ENCODE measurements around the gene MED12L.

MED12L gene

GRCh38 chr3:151303751-151304150 is 218.3 kb downstream of the MED12L start:
- no peak for DNase-seq

GRCh38 chr3:151305060-151305774 is 219.8 kb downstream of the MED12L start:
- DNase-seq, result no peak

DNA sequence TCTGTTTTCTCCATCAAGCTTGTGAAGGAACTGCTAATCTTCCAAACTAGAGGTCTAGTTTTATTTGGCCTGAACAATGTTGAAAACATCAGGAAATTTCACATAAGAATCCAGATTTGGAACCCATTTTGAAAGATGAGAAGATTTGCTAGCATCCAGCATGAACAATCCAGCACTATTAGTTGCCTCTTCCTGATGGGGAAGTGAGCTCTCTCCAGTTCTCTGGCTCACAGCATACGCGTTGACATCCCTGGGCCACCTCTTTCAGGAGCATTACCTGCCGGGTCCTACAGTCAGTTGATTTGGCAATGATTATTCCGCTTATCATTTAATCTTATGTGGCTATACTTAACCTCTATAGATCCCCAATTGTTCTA is 220.3 kb downstream of the MED12L start:
- no peak for DNase-seq

- DNase-seq, result no peak
Measured at GRCh38 chr3:151306168-151306810, 220.8 kb downstream of the MED12L start.

GRCh38 chr3:151307131-151307530 is 221.7 kb downstream of the MED12L start:
- DNase-seq, result no peak

DNA sequence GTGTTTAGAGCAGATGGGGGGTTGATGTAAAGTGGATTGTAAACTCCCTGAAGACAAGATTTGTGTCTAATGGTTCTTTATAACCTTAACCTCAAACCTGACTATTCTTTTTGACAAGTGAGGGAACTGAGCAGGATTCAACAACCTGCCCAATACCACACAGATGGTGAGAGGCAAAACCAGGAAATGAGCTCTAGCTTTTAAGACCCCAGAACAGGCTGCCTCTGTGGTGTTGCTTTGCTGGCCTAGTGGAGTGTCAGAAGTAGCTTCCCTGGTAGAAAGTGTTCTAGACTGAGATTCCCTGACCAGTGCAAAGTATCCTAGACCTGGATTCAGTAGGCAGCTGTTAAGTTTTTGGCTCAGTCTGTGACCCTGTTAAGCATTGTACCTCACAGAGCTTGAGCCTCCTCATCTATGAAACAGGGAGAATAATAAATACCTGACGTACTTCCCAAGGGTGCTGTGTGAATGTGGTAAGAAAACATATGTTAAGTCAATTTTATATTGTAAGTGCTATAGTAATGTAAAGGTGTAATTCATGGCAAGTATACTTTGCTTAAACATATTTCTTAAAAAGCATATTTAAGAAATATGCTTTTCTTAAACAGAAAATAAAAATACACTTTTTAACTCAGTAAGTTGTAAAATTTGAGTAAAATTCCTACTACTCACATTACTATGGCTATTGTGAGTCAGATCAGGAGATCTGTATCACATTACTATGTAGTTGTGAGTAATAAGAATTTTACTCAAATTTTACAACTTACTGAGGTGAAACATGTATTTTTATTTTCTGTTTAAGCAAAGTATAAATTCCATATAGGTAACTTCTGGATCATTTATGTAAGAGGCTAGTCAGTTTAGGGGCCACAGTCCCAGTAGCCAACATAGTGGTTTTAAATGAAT is 222.4 kb downstream of the MED12L start:
- DNase-seq, result no peak

GRCh38 chr3:151309566-151309965 is 224.1 kb downstream of the MED12L start:
- DNase-seq, result no peak

DNA sequence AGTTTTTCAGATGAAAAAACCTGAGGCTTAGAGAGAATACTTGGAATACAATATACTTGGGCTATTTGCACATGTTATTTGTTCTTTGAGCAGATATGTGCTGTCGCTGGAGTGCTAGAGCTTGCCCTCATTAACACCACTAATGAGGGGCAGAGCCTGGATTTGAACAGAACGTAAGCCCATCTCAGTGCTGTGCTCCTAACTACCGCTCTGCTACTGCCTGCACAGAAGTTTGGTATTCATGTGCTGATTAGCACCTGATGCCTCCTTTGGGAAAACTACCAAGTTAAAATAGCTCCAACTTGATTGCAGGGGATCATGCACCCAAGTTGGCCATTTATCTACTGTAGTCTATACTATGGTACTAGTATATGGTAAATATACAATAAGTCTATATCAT is 227.5 kb downstream of the MED12L start:
- DNase-seq, result no peak

DNA sequence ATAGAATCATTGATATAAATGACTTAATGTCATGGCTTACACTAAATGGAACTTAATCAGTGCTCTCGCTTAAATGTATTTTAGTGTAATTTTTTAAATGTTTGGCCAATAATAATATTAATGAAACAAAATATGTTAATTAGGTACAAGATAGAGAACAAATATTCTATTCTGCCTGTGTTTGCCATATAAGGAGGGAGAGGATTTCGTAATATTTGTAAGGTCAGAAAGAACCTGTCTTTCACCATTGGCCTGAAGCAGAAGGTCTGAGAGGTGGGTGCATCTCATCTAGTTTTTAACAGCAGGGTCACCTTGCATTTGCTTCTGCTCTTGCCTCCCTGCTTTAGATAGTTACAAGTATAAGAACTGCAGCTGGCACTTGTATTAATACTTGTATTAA is 228.7 kb downstream of the MED12L start:
- no peak for DNase-seq

DNA sequence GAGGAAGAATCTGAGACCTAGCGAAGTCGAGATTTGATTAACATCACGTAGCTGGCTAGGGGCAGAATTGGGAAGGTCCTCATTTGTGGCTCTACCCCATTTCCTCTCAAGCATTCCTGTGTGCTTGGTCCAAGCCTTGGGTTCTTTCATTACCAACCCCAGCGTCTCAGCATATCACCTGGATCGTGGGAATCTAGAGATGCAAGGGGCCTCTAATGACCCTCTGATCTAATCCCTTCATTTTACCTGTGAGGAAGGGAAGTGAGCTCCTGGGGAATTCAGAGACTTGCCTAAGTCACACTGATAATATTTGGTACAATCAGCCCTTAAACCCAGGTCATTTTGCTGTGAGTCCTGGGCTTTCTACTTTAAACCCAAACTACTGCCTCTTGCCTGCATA is 229.1 kb downstream of the MED12L start:
- DNase-seq, result no peak

- no peak for DNase-seq
Measured at GRCh38 chr3:151315136-151315535, 229.7 kb downstream of the MED12L start.

DNA sequence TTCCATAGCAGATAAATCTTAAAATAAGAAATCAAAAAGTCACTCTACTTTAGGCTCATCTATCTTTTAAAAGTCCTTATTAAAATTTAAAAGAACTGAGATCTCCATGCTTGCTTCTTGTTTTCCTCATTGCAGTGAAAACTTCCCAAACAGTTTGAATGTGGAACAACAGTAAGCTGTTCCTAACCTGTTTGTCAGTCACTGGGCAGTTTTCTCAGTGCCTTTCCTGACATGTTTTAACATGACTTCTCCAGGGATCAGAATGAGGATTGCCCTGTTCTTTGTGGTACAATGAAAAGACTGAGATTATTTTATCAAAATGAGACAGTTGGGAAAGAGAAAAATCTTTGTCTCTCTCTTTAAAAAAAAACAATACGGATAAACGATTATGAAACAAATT is 230.4 kb downstream of the MED12L start:
- DNase-seq, result no peak

DNA sequence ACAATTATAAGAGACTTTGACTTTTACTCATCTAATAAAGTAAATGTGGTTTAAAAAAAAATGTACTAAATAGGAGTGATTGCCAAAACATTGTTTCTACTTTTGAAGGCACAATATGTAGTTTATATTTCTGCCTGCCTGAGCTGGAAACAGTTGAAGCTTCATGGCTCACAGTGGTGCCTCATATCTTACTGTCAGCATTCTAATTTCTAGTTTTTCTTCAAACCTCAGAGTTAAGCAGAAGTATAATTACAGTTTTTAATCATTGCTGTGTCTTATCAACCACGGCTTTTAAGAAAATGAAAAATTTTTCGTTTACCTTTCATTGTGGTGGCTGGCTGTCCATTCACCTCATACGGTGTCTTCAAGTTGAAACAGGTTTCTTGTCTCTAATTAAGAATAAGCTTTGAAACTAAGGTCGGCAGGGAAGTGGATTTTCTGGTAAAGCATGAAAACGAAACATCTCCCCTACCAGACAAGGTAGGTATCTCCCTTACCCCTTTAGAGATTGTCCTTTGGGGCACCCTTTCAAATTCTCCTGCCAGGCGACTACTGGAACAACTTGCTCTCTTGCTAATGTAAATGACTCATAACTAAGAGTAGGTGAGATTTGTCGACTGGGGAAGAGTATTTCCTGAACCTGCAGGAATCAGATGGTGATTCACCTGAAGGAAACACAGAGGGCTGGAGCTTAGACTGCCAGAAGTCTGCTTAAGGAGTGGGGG is 231.0 kb downstream of the MED12L start, which contains the start of gene GPR87:
Gene GPR87, minus strand, starts transcription at position 554 of the 725 bp plus-strand sequence. CDS start 16,720 bp downstream, outside the sequence.
- DNase-seq, result no peak

- DNase-seq, result no peak
Measured at GRCh38 chr3:151318313-151318712, 232.8 kb downstream of the MED12L start.

DNA sequence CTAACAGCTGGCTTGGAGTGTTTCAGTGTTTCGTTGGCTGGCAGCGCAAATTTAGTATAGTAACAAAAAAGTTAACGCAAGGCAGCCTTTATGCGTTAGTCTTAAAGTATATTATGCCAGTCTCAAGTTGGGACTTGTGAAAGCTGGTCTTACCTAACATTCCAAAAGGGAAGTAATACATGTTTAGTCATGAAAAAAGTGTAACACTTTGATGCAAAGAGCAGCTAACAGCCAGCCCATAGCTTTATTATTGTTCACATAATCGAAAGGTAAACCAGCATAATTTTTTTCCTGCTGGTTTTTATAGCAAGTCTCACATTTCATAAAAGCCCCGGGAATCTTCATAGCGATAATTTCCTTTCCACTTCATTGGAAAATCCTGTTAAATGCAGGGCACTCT is 233.5 kb downstream of the MED12L start:
- DNase-seq, result no peak

- no peak for DNase-seq
Measured at GRCh38 chr3:151319628-151320027, 234.2 kb downstream of the MED12L start.

GRCh38 chr3:151320131-151320530 is 234.7 kb downstream of the MED12L start:
- no peak for DNase-seq

- no peak for DNase-seq
Measured at GRCh38 chr3:151321526-151321925, 236.1 kb downstream of the MED12L start.

DNA sequence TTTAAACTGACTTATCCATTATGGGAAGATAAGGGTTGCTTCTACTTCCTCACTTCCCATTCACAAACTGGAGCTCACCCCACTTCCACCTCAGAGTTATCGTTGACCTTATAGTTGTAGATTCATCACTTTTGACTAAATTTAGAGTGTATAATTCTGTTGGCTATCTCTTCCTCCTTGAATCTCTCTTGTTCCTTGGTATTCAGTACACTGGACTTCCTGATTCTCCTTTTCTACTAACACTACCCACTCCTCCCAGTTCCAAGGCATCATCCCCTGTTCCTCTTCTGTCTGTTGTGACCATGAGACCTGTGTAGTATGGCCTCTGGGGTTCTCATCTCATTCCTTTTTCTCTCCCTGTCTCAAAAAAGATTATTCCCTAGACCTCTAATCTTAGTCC is 237.0 kb downstream of the MED12L start:
- DNase-seq, result no peak

- peak in 1 of 2 donors; percentile 35 for DNase-seq
Measured at GRCh38 chr3:151327571-151328198, 242.2 kb downstream of the MED12L start.

DNA sequence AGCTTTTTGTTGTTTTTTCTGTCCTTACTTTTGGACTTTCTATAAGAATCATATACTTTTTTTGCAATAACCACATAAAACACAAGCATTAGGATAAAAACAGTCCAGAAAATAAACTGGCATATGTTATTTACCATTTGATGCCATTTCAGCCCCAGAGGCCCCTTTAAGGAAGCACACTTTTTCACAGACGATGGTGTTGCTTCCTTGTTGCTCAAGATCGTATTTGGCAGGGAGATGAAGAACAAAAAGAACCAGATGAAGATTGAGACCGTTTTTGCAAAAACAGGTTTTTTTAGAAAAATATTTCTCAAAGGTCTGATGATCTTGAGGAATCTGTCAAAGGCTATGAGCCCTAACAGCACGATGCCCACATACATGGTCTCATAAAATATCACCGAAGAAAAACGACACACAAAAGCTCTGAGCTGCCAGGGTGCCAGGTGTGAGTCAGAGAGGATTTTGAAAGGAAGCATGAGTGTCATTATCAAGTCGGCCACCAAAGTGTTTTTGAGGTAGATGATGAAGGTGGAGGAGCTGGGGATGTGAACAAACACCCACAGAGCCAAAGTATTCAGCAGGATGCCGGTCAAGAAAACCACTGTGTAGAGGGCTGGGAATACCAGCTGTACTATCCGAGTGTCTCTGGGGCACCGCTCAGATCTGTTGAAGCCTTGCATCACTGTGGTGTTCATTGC is 243.0 kb downstream of the MED12L start:
- no peak for DNase-seq

DNA sequence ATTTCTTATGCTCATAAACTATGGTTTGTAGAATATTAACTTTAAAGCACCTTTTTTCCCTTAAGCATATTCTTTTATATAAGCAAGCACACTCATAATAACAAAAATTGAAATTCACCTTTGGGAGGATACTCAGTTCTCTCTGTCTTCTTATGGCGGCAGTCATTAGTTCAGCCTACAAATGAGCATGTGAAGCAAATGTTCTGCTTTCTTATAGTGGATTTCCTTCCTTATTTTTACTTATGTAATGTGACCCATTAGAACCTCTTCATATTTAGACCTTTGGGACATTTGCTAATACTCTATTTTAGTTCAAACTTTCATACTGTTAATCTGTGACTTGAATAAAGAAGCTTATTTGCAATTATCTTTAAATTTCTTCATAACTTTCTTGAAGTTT is 243.9 kb downstream of the MED12L start, which contains the start of gene P2RY13:
Gene P2RY13, minus strand, starts transcription at position 187 of the 400 bp plus-strand sequence. Its CDS starts 21 bp downstream, at position 166.
- DNase-seq, result no peak

Measured in hippocampal formation (tissue), 2 donors.